WTC11 (cell line): ENCODE results near the gene ZC3H12D.

ENCODE experiments used
- AFF4 ChIP-seq: sonication (generic); formaldehyde crosslinking; IDR thresholded peaks from 2 replicates; pipeline ENCODE4 v1.8.1; 2023; ENCODE audit warnings: mild to moderate bottlenecking, missing genetic modification reagents, borderline replicate concordance
- CTCF ChIP-seq: fragments of 200-600 bp; IDR thresholded peaks from 2 replicates; pipeline ENCODE4 v1.8.0; 2022; ENCODE audit warnings: antibody characterized with exemption
- ETV6 ChIP-seq: sonication (generic); formaldehyde crosslinking; IDR thresholded peaks from 2 replicates; pipeline ENCODE4 v1.8.1; 2022; ENCODE audit warnings: mild to moderate bottlenecking, missing genetic modification reagents
- GTF2I ChIP-seq: fragments of 250-450 bp; sonication (Bioruptor Pico); conservative IDR thresholded peaks from 2 replicates; pipeline ENCODE4 v1.4.0; 2021; ENCODE audit warnings: mild to moderate bottlenecking
- JUN ChIP-seq: sonication (generic); formaldehyde crosslinking; IDR thresholded peaks from 2 replicates; pipeline ENCODE4 v1.8.0; 2023; ENCODE audit warnings: mild to moderate bottlenecking, missing genetic modification reagents
- MYBL2 ChIP-seq: sonication (generic); formaldehyde crosslinking; IDR thresholded peaks from 2 replicates; pipeline ENCODE4 v1.8.1; 2023; ENCODE audit warnings: mild to moderate bottlenecking, moderate library complexity, missing genetic modification reagents
- PRRX2 ChIP-seq: fragments of 250-450 bp; sonication (Bioruptor Pico); IDR thresholded peaks from 2 replicates; pipeline ENCODE4 v1.8.0; 2021; ENCODE audit warnings: mild to moderate bottlenecking
- SP1 ChIP-seq: sonication (generic); formaldehyde crosslinking; conservative IDR thresholded peaks from 2 replicates; pipeline ENCODE4 v1.8.1; 2022; ENCODE audit warnings: missing genetic modification reagents
- TEAD4 ChIP-seq: sonication (generic); formaldehyde crosslinking; IDR thresholded peaks from 2 replicates; pipeline ENCODE4 v1.8.0; 2022; ENCODE audit warnings: mild to moderate bottlenecking, missing genetic modification reagents
- USF1 ChIP-seq: sonication (generic); formaldehyde crosslinking; IDR thresholded peaks from 2 replicates; pipeline ENCODE4 v1.8.0; 2022; ENCODE audit warnings: mild to moderate bottlenecking, missing genetic modification reagents
- ZNF232 ChIP-seq: sonication (generic); formaldehyde crosslinking; IDR thresholded peaks from 2 replicates; pipeline ENCODE4 v1.8.0; 2022; ENCODE audit warnings: mild to moderate bottlenecking, missing genetic modification reagents
- ZNF263 ChIP-seq: sonication (generic); formaldehyde crosslinking; IDR thresholded peaks from 2 replicates; pipeline ENCODE4 v1.8.1; 2022; ENCODE audit warnings: low read depth, mild to moderate bottlenecking, moderate library complexity, missing genetic modification reagents
- TF ChIP-seq, protein P1 (sequence below): sonication (generic); formaldehyde crosslinking; IDR thresholded peaks from 2 replicates; pipeline ENCODE4 v1.8.0; 2022; ENCODE audit warnings: missing genetic modification reagents
- TF ChIP-seq, protein P2 (sequence below): sonication (generic); formaldehyde crosslinking; IDR thresholded peaks from 2 replicates; pipeline ENCODE4 v1.8.1; 2022; ENCODE audit warnings: low read depth, missing genetic modification reagents, borderline replicate concordance

DNA sequence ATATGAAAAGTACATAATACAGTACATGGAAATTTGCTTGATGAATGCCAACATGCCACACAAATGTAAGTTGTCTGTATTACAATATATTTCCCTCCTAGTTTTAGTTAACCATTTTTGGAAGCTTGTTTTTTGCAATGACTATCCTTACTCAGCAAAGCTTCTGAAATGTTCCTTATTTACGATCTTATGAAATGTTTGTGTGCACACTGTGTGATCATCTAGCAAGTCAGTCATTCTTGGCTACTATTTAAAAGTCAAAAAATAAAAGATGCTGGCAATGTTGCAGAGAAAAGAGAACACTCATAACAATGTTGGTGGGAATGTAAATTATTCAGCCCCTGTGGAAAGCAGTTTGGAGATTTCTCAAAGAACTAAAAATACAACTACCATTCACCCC, 50.9 kb downstream of the ZC3H12D start:
- TF ChIP-seq JUN (CRISPR knock-in tag), result no peak
- TF ChIP-seq SP1 (CRISPR knock-in tag), result no peak
- TF ChIP-seq GTF2I (CRISPR knock-in tag), result no peak
- TF ChIP-seq ETV6 (CRISPR knock-in tag), result no peak
- no peak for TF ChIP-seq TEAD4
- no peak for TF ChIP-seq MYBL2
- no peak for TF ChIP-seq ZNF232 (CRISPR knock-in tag)
- TF ChIP-seq, protein P1, sequence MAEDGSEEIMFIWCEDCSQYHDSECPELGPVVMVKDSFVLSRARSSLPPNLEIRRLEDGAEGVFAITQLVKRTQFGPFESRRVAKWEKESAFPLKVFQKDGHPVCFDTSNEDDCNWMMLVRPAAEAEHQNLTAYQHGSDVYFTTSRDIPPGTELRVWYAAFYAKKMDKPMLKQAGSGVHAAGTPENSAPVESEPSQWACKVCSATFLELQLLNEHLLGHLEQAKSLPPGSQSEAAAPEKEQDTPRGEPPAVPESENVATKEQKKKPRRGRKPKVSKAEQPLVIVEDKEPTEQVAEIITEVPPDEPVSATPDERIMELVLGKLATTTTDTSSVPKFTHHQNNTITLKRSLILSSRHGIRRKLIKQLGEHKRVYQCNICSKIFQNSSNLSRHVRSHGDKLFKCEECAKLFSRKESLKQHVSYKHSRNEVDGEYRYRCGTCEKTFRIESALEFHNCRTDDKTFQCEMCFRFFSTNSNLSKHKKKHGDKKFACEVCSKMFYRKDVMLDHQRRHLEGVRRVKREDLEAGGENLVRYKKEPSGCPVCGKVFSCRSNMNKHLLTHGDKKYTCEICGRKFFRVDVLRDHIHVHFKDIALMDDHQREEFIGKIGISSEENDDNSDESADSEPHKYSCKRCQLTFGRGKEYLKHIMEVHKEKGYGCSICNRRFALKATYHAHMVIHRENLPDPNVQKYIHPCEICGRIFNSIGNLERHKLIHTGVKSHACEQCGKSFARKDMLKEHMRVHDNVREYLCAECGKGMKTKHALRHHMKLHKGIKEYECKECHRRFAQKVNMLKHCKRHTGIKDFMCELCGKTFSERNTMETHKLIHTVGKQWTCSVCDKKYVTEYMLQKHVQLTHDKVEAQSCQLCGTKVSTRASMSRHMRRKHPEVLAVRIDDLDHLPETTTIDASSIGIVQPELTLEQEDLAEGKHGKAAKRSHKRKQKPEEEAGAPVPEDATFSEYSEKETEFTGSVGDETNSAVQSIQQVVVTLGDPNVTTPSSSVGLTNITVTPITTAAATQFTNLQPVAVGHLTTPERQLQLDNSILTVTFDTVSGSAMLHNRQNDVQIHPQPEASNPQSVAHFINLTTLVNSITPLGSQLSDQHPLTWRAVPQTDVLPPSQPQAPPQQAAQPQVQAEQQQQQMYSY (CRISPR knock-in tag), result no peak
- TF ChIP-seq CTCF, result no peak
- TF ChIP-seq USF1 (CRISPR knock-in tag), result no peak
- TF ChIP-seq, protein P2, sequence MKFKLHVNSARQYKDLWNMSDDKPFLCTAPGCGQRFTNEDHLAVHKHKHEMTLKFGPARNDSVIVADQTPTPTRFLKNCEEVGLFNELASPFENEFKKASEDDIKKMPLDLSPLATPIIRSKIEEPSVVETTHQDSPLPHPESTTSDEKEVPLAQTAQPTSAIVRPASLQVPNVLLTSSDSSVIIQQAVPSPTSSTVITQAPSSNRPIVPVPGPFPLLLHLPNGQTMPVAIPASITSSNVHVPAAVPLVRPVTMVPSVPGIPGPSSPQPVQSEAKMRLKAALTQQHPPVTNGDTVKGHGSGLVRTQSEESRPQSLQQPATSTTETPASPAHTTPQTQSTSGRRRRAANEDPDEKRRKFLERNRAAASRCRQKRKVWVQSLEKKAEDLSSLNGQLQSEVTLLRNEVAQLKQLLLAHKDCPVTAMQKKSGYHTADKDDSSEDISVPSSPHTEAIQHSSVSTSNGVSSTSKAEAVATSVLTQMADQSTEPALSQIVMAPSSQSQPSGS (CRISPR knock-in tag), result no peak
- TF ChIP-seq AFF4 (CRISPR knock-in tag), result no peak
- TF ChIP-seq ZNF263 (CRISPR knock-in tag), result no peak
- TF ChIP-seq PRRX2 (CRISPR knock-in tag), result no peak
